RPMI8226 (cell line): ENCODE measurements around the gene ANAPC16.
"Not testable (repeated sequence)": the region's sequence is repeated elsewhere in the genome, so short reads cannot be mapped to it uniquely, and the experiment has no call there.

Experiments
- DNase-seq: peaks from one replicate; pipeline ENCODE4 v3.0.0-alpha.2; 2015

Gene ANAPC16

DNA sequence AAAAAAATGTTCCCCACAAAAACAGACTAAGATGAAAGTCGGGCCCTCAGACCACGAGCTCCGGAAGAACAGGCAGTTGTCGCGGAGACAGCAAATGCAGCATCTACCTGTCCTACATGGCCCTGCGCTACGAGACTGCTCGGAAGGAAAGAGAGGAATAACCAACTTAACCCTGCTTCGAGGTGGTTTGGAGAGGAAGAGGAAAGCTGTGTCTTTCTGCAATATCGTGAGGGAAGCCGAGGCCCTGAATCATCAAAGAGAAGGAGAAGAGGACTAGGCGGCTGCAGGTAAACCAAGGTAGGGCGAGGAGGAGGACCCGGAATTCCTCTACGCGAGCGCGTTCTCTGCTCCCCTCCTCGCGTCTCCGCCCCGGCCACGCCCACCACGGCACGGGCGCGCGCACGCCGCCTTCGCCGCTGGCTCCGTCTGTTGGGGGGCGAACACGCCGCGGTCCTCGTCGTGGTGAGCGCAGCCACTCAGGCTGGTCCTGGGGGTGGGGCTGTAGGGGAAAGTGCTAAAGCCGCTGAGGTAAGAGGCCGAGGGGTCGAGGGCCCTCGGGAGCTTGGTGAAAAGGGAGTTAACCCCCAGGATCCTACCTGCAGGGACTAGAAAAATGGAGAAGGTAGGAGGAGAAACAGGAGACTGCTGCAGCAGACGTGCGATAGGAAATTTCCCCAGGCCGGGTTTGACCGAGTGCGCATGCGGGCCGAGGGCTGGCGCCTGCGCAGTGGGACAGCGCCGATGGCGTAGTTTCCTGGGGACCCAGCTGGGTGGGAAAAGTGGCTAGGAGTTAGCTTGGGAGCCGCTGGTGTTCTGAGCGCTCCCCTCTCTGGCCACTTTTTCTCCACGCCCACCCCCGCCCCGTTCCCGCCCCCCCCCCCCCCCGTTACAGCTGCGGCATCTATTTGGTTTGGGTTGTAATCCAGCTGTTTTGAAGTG, at the start of gene ANAPC16, which contains the start of gene ASCC1:
Gene ANAPC16 (plus strand): TSS at position 402 of the 939 bp plus-strand sequence. CDS start 7,903 bp downstream, outside the sequence.
Gene ASCC1 (minus strand): TSS at position 666 of the 939 bp plus-strand sequence. CDS start 2,978 bp downstream, outside the sequence.
- DNase-seq: peak; percentile 91

GRCh38 chr10:72167118-72167517, 48.7 kb upstream of the ANAPC16 start:
- DNase-seq: no peak

DNA sequence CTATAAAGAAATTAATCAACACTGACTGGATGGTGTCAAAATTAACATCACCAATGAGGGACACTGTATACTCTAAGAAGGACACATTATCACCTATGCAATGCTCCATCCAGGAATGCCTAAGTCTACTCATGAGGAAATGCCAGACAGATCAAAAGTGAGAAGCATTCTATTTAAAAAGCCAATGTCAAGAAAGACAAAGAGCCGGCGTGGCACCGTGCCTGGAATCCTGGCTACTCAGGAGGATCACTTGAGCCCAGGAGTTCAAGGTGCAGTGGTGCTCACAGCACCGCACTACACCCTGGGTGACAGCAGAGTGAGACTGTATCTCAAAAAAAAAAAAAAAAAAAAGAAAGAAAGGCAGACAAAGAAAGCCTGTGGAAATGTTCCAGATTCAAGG, 45.5 kb upstream of the ANAPC16 start:
- no peak for DNase-seq

DNA sequence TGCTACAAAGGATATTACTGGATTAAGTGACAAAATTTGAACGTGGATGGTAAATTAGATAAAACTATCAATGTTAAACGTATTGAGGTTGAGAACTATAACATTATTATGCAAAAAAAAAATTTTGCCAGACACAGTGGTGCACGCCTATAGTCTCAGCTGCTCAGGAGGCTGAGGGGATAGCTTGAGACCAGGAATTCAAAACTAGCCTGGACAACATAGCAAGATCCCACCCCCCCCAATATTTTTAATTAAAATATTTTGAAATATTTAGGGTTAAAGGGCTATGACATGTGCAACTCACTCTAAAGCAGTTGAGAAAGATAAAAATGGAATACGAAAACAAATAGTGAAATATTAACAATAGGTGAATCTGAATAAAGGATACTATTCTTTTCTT, 45.1 kb upstream of the ANAPC16 start:
- no peak for DNase-seq

DNA sequence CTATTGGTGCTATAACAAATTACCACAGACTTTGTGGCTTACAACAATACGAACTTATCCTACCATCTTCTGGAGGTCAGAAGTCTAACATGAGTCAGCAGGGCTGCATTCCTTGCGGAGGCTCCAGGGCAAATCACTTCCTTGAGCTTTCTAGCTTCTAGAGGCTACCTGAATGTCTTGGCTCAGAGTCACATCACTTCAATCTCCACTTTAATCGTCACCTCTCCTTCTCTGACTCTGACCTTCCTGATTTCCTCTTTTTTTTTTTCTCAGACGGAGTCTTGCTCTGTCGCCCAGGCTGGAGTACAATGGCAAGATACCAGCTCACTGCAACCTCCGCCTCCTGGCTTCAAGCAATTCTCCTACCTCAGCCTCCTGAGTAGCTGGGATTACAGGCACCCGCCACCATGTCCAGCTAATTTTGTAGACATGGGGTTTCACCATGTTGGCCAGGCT, 44.6 kb upstream of the ANAPC16 start:
- no peak for DNase-seq

- no peak for DNase-seq
Observed at GRCh38 chr10:72173262-72173618, 42.6 kb upstream of the ANAPC16 start.

DNA sequence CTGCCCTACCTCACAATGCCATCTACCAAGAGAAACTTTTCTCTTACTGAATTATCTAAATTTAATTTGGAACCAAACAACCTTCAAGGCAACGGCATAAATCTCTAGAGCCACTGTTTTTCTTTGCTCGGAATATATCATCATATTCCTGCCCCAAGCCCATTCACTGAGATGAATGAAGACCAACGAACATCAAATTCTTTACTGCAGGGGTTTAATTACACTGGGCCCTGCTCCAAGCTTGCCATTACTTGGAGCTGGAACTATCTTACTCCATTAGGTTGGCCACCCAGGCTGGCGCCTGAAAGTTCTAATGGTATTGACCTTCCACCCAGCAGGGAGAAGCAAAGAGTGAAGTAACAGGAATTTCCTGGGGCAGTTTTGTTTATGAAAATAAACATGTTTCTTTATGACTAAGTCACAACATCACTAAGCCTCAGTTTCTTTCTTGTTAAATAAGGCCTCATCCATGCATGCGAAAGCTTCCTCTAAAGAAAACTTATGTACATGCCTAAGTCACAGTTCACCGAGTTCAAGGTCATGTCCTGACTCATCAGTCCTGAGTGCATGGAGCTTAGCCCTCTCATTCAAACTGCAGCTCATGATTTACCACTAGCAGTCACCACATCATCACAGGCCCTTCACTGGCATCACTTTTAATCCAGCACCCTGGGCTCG, 42.1 kb upstream of the ANAPC16 start:
- DNase-seq: no peak

DNA sequence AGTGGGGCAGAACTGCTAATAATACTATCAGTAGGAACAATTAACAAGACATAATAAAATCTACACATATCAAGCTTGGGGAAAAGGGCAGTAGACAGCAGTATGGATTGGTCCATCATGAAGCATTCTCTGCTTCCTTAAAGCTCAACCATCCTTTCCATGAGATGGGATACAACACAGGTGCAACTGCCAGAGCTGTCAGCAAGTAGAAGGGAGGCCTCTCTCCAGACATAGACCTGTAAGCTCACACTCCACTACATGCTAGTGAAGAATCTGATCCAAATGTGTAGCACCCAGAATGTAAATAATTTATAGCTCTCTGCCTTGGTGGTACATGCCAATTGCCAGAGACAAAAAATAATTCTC, 41.5 kb upstream of the ANAPC16 start:
- no peak for DNase-seq

GRCh38 chr10:72175149-72175548, 40.7 kb upstream of the ANAPC16 start:
- DNase-seq: peak; percentile 23

DNA sequence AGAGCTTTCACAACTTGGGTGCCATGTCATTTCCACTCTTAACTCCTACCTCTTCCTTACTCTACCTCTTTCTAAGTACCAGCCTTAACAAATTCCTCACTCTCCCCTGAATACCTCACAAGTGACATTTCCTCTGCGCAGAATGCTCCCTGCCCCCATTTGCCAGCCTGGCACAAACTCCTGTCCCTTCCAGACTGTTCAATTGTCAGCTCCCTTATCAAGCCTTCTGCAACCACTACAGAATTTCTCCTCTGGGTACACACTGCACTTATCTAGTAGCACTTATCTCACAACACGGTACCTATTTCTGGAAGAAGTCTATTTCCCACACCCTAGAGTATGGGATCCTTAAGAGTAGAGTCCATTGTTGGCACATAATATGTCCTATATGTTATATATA, 39.1 kb upstream of the ANAPC16 start:
- no peak for DNase-seq

DNA sequence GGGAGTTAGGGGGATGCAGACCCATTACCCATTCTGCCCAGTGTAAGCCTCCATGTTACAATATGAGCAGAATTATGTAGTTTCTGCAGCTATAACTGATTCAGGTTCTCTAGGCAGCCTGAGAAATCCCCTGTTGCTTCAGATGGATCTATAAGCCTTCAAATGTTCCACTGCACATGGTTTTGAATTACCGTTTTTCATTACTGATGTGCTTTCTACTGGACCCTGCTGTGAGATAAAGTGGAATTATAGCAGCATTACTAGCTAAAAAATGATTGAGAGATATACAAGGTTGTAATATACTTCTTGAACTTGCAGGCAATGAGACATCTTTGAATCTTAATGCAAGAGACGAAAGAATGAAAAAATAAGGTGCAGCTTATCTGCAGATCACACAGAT, 38.4 kb upstream of the ANAPC16 start:
- no peak for DNase-seq

DNA sequence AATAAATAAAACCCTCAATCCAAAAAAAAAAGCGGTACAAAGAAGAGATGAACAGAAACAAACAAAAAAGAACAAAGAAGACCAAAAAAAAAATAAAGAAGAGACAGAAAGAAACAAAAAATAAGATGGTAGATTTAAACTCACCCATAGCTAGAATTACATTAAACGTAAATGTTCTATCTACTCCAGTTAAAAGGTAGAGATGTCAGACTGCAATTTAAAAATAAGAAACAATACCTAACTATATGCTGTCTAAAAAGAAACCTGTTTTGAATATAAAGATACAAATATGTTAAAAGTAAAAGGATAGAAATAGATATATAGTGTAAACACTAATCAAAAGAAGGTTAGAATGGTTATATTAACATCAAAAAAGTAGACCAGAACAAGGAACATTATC, 31.7 kb upstream of the ANAPC16 start:
- no peak for DNase-seq

DNA sequence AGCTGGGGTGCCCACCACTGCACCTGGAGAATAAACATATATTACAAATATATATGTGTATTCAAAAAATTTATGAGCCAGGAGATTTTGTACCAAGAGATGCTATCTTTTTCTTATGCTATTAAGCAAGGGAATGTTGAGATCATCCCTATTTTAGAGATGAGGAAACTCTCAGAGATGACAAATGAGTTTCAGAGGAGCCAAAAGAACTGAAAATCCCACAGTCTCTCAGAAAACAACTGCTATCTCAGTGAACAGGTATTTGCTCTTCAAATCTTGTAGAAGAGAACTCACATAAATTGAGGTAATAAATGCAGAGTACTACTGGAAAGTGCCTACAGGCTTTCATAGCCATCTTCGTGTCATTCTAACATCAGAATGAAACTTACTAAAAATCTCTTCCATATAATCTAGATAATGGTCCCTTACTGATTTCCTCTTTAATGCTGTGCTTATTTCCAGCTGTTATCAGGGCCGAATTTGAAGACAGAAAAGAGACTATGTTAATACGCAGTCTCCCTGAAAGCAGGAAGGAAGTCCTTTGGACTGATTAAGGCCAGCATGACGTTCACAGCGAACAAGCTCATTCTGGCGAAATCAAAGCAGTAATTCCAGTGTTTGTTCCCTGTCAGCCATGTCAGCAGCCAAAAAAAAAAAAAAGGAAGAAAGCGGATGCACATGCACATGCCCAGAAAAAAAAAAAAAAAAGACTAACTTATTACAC, 29.4 kb upstream of the ANAPC16 start:
- DNase-seq: no peak

GRCh38 chr10:72186982-72187330, 28.9 kb upstream of the ANAPC16 start:
- DNase-seq: no peak

DNA sequence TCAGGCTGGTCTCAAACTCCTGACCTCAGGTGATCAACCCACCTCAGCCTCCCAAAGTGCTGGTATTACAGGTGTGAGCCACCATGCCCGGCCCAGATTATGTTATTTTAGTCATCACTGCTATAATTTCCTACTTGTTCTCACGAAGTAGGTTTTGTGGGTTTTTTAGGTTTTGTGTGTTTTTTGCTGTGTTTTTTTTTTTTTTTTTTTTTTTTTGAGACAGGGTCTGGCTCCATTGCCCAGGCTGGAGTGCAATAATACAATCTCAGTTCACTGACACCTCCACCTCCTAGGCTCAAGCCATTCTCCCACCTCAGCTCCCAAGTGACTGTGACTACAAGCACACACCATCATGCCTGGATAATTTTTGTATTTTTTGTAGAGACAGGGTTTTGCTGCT, 20.9 kb upstream of the ANAPC16 start:
- DNase-seq: no peak

DNA sequence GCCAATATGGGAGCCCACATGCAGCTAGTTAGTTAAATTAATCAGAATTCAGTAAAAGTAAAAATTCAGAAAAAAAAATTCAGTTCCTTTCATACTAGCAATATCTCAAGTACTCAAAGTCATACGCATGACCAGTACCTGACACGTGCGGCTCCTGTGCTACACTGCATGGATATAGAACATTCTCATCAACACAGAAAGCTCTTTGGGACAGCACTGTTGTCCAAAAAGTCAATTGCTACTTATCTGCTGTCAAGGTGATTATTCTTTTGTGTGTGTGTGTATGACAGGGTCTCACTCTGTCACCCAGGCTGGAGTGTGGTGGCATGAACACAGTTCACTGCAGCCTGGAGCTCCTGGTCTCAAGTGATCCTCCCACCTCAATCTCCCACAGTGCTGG, 14.9 kb upstream of the ANAPC16 start:
- no peak for DNase-seq

- no peak for DNase-seq
Observed at GRCh38 chr10:72201293-72201692, 14.5 kb upstream of the ANAPC16 start.

DNA sequence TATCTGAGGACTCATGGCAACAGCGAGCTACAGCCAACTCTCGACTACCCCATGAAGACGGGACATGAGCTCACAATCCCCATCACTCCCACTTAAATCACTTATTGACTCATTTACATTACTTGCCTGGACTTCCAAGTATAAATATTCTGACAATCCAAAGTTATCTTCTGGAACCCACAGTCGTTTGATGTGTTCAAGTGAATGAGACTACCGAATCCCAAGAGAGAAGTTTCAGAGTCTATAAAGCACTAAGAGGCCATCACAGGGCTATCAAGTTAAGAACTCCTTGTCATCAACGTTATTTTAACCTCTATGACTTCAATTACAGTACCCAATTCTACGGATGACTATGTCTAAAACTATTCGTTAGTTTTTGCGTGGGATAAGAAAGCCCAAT, 11.5 kb upstream of the ANAPC16 start:
- DNase-seq: no peak

- no peak for DNase-seq
Observed at GRCh38 chr10:72204724-72205123, 11.1 kb upstream of the ANAPC16 start.

DNA sequence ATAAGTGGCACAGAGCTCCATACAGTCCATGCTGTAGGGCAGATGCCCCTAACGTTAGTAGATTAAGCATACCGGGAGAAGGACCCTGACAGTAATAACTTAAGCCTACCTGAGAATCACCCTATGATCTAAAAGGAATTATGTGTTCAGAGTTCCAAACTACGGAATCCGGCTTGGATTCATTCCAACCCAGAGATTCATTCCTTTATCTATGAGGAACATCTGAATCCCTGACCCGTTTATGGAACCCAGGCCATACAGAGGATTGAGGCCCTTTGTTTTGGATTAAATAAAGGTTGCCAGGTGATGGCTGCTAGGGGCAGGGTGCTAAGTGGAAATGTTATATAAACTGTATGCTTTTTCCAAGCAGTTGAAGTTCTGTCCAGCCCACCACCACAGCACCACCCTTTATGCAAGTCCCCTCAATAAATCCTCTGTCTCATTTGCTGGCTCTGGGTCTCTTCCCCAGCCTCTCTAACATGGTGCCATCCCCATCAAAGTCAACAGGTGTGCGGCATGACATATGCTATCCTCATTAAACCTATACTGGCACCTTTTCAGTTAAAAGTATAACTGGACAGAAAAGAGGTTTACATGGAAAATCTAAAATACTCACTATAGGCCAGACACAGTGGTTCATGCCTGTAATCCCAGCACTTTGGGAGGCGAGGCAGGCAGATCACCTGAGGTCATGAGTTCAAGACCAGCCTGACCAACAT, 9.1 kb upstream of the ANAPC16 start:
- no peak for DNase-seq

DNA sequence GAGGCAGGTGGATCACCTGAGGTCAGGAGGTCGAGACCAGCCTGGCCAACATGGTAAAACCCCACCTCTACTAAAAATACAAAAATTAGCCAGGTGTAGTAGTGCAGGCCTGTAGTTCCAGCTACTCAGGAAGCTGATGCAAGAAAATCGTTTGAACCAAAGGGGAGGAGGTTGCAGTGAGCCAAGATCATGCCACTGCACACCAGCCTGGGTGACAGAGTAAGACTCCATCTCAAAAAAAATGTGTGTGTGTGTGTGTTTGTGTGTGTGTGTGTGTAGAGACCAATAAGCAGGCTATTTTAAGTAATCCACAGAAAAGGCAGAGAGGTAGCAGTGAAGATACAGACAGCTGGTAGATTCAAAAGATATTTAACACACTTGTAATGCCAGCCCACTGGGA, 7.3 kb upstream of the ANAPC16 start:
- not testable (repeated sequence) for DNase-seq

GRCh38 chr10:72211381-72211780, 4.4 kb upstream of the ANAPC16 start:
- not testable (repeated sequence) for DNase-seq

DNA sequence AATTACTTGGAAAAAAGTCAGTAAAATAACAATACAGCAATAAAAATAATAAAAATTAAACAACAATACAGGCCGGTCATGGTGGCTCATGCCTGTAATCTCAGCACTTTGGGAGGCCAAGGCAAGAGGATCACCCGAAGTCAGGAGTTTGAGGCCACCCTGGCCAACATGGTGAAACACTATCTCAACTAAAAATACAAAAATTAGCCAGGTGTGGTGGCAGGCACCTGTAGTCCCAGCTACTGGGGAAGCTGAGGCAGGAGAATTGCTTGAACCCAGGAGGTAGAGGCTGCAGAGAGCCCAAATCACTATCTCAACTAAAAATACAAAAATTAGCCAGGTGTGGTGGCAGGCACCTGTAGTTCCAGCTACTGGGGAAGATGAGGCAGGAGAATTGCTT, 4.0 kb upstream of the ANAPC16 start:
- DNase-seq: not testable (repeated sequence)
